T-helper 2 cell treated with Interferon-gamma antibody and Interleukin-4, amounts not matched to agents 100 ng/mL and 5 ng/mL, for 36 hours (primary cell): ENCODE measurements around the gene CST11. TPM values are rescaled to one million over a fixed set of nuclear protein-coding genes. Genes with fewer than 3 reads are reported as not detected.

ENCODE experiments used
- intact Hi-C: fragments of 100-400 bp; cut with micrococcal nuclease; formaldehyde crosslinking; loops from one replicate; pipeline ENCODE4 v1.15.1; 2023
- total RNA-seq: library from RNA; stranded (reverse); gene quantifications from 2 replicates; pipeline ENCODE4 v1.2.3, GENCODE V29; 2022

CST11 gene
- total RNA-seq, 1 donor from 2014 or later = not detected

DNA sequence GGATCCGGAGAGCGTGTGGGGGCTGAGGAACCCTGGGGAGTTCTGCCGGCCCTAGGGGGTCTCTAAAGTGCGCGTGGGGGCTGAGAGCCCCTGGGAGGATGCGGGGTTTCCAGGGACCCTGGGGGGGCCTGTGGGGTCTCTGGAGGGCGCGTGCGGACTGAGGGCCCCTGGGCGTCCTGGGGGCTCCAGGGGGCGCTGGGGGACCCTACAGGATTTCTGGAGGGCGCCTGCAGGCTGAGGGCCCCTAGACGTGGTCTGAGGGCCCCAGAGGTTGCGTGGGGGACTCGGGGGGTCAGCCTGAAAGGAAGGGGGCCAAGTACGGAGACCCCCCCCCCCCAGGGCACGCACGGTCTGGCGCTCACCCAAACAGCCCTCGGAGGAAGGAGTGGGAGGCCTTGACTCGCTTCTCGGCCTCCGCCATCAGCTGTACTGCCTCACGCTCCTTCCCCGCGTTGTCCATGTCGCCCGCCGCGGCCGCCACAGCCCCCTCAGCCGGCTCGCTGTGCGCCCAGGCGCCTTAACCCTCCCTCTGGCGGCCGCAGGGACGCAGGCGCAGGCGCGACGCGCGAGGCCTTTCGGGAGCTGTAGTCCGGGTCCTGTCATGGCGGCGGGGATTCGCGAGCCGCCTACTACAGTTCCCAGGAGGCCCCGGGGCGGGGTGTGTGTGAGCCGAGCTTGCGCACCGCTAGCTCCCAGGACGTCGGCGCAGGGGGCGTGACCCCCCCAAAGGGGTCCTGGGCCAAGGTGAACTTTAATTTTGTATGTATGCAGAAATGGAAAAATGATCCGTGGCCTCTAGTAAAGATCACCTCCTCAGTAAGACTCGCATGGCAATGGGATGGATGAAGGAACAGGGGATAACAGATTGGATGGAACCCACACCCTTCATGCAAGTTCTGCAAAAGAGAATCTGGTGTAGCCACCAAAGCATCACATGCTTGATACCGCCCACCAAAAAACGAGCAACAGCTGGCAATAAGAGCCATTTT is 31.4 kb downstream of the CST11 start, which contains the start of gene NAPB:
Gene NAPB, minus strand, starts transcription at position 546 of the 989 bp plus-strand sequence. Its CDS starts 86 bp downstream, at position 460.
- intact Hi-C loops = loop anchor here (1.0 kb wide), 4 partner anchors 22 to 71 kb away; partner anchors contain the start of genes GZF1 and NXT1

DNA sequence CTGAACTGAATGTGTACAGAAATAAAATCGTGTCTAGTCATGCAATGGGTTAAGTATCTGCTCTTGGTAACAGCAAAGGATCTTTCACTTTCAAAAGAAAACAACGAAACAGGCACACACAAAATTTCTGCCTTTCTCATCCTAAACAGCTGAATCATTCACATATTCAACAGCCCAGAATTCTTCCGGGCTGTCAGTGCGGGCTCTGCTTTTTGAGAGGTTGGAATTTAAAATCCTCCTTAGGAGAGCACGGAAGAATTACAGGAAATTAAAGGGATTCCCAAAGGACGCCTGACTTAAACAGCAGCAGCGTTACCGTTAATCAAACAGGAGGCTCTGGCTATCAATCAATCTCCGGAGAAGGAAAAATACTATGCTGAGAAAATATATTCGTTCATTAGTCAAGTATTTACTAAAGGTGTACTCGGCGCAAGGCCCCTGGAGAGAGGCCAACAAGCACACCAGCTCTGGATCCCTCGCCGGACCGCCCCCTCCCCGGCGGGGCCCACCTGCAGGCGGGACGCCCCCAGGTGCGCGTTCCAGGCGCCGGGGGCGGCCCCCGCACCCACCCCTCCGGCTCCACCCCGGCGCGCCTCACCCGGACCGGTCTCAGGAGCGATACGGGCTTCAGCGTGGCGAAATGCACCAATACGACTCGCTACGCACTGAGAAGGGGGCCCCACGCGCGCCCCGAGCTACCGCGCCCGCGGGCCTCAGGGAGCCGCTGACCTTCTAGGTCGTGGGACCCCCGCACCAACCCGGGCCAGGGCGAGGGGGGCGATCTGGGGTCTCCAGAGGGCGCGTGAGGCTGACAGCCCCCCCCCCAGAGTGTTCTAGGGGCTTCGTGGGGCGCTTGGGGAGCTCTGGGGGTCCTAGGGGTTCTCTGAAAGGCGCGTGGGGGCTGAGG is 32.4 kb downstream of the CST11 start:
- intact Hi-C loops = loop anchor here (1.0 kb wide), 1 partner anchor 21 kb away; no protein-coding TSS in a partner anchor

DNA sequence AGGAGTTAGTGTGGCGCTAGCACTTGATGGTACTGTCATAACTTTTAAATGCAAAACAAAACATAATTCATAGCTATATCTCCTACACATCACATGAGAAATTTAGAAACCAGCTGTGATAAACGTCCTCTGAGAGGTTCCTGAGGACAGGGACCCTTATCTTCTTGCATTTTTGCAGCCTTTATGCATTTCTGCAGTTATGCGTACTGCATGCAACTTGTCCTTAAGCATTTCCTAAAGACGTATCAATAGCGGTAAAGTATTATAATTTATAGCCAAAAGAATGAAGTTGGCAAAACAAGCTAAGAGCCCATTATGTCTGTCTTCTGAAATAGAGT is 33.0 kb downstream of the CST11 start:
- intact Hi-C loops = no loop called here

DNA sequence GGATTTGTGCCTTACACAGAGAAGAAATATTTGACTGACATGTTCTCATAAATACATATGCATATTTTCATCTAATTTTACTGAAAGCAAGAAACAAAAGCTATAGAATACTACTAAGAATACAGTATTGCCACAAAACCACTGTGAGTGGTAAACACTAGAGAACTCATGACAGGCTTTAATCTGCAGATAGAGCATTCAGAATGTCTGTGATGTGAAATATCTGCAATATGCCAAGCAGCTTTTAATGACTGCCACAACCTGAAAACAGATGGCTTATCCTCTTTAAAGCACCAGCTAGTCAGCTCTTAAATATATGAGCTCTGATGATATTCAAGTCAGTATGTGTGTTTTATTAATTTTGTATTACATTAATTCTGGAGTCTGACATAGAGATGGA is 34.8 kb downstream of the CST11 start:
- intact Hi-C loops = no loop called here

DNA sequence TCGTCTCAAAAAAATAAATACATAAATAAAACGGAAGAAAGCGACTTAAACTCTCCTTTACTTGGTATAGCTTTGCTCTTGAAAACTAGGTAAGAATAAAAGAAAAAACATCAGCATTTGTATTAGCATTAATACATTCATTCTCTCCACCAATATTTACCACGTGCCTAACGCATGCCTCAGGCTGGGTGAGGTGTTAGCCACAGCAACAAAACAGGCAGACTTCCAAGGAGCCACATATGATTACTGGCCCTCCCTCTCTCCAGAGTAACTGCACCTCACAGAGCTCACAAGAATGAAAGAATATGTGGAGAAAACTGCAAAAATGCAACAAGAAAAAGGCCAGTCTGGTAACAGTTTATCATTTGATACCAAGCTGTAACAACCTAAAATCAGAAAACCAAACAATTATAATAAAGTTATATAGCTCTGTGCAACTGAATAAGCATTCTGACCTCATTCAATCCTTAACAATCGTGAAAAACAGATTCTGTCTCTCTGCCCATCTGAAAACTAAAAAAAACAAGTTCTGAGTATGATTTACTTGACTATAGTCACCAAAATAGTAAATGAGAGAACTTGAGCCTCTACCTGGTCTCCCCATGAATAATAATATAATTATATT is 36.6 kb downstream of the CST11 start:
- intact Hi-C loops = no loop called here

DNA sequence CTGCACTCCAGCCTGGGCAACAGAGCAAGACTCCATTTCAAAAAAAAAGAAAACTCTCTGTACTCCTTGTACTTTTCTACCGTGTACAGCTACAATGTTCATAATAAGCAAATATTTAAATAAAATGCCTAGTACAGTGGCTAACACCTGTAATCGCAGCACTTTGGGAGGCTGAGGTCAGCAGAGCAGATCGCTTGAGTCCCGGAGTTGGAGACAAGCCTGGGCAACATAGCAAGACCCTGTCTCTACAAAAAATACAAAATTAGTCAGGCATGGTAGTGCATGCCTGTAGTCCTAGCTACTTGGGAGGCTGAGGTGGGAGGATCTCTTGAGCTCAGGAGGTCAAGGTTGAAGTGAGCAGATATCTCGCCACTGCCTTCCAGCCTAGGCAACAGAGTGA is 37.1 kb downstream of the CST11 start:
- intact Hi-C loops = no loop called here

DNA sequence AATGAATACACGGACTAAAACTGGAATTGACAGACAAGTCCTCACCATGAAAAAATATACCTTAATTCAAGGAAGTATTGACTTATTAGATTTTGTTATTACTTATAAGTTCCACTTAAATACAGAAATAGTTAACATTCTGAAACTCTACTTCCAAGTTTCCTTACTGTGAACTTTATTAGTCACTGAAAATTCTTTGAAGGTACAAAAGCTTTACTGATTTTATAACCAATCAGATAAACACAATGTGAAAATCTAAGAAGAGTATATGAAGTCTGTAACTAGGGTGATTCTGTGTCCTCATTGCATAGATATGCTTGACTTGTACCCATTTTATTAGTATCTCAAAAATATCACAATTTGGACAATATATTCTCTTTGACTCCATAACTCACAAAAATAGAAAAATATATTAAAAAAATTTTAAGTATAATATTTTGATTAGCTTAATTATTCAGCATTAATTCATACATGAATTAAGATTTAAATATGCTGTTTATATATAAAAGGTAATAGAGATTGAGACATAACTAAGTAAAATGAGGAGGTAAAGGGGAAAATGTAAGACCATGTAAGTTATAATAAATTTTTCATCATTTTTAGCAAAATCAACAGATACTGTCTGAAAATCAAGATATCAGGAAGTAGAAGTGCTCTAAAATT is 38.0 kb downstream of the CST11 start:
- intact Hi-C loops = no loop called here

DNA sequence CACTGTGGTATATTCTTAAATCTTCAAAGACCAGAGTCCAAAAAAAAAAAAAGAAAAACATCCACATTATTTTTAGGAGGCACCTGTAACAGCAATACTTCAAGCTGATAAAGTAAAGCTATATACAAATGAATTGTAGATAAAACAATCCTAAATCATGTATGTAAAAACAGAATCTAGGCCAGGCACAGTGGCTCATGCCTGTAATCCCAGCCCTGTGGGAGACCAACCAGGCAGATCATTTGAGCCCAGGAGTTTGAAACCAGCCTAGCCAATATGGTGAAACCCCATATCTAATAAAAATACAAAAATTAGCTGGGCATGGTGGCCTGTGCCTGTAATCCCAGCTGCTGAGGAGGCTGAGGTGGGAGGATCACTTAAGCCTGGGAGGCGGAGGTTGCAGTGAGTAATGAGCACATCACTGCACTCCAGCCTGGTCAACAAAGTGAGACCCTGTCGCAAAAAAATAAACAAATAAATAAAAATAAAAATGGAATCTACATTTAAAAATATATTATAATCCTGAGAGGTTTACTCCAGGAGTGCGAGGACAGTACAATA is 38.7 kb downstream of the CST11 start:
- intact Hi-C loops = no loop called here

DNA sequence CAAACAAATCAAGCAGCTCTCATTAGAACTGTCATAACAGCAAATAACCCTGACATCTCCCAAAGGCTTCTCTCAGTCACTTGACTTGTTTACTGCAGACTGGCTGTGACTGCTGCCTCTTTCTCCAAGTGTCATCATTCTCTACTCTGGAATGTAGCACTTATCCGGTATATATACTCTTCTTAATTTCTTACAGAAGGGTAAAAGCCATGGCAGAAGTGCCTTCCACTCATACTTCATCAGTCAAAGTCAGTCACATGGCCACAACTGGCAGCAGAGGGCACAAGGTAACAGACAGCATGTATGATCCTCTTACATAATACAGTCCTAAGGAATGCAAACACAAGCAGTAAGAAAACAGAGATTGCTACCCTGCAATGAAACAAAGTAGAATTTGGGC is 40.6 kb downstream of the CST11 start:
- intact Hi-C loops = no loop called here

DNA sequence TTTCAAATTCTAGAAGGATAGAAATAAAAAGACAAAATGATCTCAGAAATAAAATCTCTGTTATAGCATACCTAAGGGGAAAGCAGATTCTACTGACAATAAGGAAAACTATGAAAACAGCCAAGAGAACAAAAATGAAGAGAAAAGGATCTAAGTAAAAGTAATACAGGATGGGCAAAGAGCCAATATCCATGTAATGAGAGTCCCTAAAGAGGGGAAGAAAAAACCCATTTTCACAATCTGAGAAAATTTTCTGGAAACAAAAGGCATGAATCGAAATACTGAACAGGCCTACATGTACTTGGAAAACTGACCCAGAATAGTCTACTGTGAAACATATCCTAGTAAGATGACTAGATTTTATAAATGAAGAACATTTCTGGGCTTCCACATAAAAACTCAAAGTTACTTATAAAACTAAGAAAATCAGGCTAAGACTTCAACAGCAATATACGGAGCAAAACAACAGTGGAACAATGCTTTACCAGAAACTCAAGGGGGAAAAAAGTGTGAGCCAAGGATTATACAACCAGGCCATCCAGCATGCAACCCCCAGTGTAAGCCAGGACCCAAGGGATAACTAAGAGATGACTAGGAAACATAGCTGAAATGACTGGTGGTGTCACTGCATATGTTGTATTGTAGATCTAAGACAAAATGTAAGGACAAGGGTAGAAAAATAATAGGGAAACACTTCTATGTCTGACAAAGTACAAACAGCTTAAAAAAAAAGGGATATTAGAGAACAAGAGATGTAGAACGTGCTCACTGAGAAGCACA is 41.6 kb downstream of the CST11 start:
- intact Hi-C loops = no loop called here

DNA sequence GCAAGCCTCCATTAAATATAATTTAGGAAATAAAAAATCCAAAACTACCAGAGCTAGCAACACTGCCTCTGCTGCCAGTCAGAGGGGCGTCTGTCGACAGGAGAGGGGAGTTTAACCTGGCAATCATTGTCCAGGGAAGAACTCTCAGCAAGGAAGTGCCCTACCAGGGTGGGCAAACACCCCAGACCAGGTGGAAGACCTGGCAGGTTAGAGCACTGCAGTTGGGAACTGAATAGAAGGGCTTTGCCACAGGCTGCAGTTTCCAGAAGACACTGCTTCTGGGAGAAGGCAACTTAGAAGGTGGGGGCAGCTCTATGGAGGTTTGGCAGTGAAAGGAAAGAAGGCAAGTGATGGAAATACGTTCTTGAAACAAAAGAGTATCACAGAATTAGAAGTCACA is 42.9 kb downstream of the CST11 start:
- intact Hi-C loops = no loop called here

DNA sequence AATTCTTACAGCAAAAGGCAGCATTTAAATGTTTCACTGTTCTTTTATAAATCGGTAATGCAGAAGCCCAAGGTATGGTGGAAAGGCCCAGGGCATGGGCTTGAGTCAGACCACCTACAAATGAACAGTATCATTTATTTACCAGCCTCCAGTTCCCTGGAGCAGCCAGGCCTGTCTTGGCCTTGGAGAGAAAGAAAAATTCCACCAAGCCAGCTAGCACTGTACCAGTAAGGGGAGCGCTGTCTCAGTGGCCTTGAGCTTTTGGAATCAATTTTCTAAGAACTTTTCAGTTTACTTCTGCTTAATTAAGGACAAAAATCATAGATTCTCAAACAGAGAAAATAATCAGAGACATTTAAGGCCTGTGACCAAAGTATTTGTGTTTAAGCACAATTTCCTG is 43.7 kb downstream of the CST11 start:
- intact Hi-C loops = no loop called here

DNA sequence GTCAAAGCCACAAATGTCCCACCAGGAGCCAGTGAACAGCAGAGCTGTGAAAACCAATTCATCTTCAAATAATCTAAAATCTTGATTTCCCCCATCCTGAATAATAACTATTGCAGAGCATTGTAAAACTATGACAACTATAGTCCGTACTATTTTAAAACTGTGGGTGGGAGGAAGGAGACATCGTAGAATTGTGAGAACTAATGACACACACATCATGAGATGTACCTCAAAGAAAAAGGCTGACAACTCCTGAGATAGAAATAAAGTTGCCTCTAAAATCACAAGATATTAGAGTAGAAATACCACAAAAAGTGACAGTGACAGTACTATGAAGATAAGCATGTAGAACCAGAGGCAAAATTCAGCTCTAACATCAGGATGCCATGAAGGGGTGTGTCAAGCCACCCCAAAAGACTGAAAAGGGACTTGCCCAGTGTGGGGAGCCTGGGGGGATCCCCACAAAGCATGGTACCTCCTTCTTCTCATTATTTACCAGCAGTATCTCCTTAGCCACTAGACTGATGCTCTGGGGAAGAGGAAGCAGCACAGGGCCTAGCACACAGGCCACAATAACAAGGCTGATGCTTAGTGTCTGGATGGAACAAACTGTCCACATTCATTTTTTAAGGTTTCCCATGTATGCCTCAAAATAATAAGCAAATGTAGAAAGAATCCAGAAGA is 44.8 kb downstream of the CST11 start:
- intact Hi-C loops = no loop called here

DNA sequence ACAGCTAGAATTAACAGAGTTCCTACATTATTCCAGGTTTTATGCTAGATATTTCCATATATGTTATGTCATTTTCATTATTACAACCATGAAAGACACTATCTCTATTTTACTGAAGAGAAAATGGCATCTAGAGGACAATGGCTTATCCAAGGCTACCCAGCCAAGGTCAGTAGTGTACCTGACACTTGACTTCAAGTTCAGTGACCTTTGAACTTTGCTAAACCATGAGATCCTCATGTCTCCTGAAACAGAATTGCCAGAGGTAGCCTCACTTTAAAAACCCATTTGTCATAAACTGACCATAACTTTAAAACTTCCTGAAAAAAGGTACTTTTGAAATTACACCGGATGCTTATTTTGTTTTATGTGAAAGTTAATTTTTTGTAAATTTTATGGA is 45.8 kb downstream of the CST11 start:
- intact Hi-C loops = no loop called here

DNA sequence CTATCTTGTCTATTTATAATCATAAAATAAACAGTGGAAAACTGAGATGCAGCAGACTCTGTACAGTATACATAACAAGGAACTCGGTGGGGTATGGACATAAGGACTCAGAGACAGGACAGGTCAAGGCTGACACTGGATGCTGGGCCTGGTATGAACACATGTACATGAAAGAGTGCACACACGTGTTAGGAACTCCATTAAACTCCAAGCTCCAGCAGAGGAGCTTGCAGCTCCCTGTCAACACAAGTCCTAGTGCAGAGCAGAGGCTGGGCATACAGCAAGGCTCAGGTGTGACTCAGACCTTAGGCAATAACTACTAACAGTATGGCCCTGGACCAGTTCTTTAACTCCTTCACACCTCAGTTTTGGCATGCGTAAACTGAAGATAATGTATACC is 48.5 kb downstream of the CST11 start:
- intact Hi-C loops = no loop called here

DNA sequence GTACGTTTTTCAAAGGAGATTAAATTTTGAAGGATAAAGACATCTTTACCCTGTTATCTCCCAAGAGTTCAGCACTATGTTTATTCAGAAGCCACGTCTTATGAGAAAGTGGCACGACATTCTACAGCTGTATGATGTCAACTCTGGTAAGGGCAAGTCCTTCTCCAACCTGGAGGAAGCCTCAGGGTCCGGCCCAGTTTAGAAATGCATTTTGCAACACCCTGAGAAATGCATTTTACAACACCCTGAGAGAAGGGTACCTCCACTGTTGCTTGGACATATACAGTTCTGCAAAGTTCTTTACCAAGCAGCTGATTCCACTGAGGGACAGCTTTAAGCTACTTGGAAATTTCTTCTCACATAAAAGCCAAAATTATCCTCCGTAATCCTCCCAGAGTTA is 48.9 kb downstream of the CST11 start:
- intact Hi-C loops = no loop called here

DNA sequence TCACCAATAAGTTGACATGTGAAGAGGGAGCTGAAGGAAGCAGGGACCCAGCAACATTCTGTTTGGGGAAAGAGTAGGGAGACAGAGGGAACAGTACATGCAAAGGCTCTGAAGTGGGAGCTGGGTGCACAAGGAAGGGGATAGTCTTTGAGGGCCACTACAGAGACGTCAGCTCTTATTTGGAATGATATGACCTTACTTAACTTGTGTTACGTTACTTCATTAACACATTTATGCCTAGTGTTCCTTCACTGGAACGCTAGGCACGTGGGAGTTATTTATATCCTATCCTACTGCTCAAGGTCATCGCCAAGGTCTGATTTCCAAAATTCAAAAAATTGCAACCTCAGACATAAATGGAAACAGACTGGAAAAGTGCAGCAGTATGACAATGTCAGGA is 51.6 kb downstream of the CST11 start:
- intact Hi-C loops = no loop called here
